Measurements from ENCODE around the gene ATPAF2.

- no peak for TF ChIP-seq POLR2AphosphoS5 (IDR thresholded peaks at IDR 0.05)
- TF ChIP-seq CTCF (IDR thresholded peaks at IDR 0.05): no peak
- TF ChIP-seq POLR2A (IDR thresholded peaks at IDR 0.05): no peak
- TF ChIP-seq EP300 (IDR thresholded peaks at IDR 0.05): no peak
Measured at GRCh38 chr17:18027280-18027679, 11.7 kb downstream of the ATPAF2 start.

Data from gastroesophageal sphincter (tissue), 3 donors.